HL-60/S4 (cell line): Measurements from ENCODE around the gene KAT14.
"Not testable (repeated sequence)": the region's sequence is repeated elsewhere in the genome, so short reads cannot be mapped to it uniquely, and the experiment has no call there.

Experiments used
- in situ Hi-C: fragments of 300-500 bp; cut with MboI; formaldehyde crosslinking; loops from 2 replicates; pipeline ENCODE4 v1.14.3; 2022; ENCODE audit warnings: low sequenced_read_pairs

KAT14 gene

DNA sequence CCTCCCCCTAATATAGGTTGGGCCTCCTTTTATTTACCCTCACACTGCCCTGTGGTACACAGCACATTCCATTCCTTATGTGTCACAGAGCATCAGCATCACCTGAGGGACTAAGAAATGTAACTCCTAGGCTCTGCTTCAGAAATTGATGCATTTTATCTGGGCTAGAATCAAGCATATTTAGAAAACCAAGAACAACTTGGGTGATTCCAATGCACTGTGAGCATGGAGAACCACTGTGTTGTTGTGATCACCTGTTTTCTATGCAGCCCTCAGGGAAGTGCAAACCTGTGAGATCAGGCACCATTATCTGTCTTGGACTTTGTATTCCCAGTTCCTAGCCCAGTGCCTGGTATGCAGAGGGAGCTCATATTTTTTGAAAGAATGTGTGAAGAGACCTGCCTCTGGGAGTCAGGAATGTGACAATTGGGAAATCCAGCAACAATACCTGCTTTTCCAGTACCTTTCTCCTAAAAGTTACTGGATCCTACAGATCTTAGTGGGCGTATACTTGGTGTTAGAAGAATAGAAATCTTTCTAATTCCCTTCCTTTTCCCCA is 7.0 kb downstream of the KAT14 start:
- in situ Hi-C loops = no loop called here

DNA sequence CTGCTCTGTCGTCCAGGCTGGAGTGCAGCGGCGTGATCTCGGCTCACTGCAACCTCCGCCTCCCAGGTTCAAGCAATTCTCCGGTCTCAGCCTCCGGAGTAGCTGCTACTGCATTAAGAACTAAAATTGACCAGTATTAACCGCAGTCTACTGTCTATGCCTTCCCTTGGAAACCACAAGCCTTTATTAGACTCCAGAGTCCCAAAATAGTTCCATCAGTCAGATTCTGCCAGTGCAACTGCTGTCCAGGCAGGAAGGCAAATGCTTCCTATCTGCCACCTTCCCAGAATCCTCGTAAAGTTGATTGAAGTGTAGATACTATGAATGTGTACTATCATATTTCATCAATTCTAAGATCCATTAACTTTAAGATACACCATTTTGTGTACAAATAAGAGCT is 16.7 kb downstream of the KAT14 start:
- in situ Hi-C loops = no loop called here

DNA sequence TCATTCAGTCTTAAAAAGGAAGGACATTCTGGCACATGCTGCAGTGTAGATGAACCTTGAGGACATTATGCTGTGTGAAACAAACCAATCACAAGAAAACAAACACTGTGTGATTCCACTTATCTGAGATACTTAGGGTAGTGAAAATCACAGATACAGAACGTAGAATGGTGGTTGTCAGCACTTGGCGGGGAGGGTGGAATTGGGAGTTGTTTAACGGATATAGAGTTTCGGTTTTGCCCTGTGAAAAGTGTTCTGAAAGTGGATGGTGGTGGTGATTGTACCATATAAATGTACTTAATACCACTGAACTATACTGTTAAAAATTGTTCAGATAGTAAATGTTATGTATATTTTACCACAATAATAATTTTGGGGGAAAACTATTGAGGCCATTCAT is 18.4 kb downstream of the KAT14 start:
- in situ Hi-C loops = no loop called here

DNA sequence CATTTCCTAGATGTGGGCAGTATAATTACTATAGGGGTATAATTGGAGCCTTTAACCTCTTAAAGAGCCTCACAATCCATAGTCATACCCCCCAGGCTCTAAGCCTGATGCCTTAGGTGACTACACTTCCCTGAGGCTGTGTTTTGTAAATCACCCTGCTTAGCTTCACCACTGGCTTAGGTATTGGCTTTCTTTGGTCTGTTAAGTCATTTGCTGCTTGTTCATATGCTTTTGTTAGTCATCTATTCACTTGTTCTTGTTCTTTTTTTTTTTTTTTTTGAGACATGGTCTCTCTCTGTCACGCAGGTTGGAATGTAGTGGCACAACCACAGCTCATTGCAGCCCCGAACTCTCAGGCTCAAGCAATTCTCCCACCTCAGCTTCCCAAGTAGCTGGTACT is 26.7 kb downstream of the KAT14 start:
- in situ Hi-C loops = no loop called here

DNA sequence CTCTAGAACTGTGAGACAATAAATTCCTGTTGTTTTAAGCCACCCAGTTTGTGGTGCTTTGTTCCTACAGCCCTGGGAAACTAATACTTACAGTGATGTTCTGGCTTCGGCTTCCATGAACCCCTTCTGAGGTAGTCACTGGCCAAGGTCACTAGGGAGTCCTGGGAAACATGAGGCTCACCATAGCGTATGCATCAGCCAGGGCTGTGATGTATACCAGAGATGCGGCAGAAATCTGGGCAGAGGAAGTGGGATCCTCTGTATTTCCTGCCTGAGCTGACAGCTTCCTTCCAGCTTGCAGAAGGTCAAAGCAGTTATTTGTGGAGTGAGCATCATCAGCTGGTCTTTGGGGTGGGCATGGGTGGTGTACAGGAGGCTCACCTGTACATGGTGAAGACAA is 27.9 kb downstream of the KAT14 start:
- in situ Hi-C loops = no loop called here

DNA sequence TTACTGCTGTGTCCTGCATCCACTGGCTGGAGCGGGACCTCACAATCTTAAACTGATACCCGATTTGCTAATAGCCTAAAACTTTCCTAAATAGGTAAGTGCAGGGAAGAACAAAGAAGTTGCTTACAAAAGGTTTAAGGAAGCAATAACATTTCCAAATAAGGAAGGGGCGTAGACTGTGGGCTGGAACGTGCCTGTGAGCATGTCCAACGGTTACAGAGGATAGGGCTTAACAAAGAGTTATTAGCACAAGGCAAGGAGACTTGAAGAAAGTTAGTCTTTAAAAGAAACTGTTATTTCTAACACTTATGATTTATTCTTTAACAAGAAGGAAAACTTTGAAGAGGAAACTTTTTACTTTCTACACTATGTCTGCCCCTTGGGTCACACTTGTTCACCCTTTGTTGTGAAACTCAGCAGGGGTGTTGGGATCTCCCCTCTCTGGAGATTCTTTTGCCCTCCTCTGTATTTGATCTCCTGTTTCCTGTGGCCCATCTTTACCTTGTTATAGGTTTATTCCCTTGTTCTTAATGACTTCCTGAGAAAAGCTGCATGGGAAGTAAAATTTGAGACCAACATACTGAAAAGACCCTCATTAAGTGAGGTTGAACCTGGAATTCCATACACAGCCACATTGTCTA is 28.7 kb downstream of the KAT14 start:
- in situ Hi-C loops = no loop called here

DNA sequence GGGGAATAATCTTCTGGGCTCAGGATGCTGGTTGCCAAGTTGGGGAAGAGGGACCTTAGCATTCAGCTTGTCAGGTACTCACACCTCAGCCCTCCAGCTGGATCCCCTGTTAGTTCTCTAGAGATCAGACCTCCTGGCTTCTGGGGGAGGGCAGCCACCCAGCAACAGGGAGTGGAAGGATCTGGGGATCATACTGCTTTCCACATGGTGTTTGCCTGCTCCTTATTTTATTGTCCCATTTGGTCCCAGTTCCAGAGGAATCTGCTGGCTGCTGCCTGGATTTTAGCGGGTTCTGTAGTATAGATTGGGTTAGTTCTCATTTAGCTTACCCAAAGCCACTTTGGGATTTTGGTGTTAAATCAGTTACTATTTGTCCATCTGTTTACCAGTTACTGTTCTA is 29.3 kb downstream of the KAT14 start:
- in situ Hi-C loops = no loop called here

DNA sequence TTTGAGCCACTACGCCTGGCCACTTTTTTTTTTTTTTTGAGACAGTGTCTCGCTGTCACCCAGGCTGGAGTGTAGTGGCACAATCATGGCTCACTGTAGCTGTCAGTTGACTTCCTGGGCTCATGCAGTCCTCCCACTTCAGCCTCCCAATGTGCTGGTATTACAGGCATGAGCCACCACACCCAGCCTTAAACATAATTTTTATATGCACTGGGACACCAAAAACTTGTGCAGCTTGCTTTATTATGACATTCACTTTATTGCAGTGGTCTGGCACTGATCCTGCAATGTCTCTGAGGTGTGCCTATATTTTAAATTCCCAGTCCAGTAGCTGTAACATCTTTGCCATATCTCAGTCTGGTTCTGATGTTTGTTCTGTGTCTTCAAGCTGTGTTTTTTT is 34.7 kb downstream of the KAT14 start:
- in situ Hi-C loops = no loop called here

DNA sequence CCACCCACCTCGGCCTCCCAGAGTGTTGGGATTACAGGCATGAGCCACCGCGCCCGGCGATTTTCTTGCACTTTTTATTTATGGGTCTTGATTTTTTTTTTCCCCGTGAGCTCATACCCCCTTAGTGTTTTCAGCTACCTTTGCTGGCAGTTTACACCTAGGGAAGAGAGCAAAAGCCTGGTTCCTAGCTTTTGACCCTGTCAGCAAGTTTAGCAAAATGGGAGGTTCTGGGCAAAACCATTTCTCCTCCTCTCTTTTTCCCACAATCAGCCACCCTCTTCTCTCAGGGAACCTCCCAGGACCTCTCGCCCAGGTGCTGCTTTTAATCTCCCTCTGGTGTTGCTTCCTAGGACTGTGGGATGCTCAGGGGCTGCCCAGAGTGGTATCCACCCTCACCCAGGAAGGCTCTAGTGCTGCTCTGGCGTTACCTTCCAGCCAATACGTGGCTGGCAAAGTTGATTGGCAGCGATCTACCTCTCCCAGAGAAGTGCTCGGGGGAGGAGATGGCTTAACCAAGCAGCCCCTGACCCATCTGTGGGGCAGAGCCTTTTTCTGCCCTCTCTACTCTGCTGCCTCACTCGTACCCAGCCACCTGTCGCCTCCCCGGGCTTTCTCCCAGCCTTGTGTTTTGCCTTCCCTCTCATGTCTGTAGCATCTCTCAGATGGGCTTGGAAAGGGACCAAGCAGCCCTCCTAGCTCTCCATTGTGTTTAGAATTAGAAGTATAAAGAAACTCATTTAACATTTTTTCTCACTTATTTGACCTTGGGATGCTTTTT is 37.4 kb downstream of the KAT14 start:
- in situ Hi-C loops = no loop called here

DNA sequence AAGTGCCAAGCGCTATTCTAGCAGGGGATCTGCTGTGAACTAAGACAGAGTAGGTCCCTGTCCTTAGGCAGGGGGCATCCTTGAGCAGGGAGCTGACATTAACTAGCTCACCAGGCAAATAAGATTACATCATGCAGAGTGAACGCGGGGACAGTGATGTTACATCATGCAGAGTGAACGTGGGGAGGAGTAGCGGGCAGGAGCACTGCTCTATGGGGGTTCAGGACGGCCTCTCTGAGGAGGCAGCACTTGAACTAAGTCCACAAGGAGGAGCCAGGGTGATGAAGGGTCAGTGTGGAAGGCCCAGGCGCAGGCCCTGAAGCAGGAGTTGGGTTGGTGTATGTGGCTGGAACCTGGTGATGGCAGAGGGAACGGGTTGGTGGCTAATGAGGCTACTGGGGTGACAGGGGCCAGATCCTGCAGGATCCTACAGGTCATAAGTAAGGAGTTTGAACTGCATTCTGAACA is 38.7 kb downstream of the KAT14 start:
- in situ Hi-C loops = no loop called here

DNA sequence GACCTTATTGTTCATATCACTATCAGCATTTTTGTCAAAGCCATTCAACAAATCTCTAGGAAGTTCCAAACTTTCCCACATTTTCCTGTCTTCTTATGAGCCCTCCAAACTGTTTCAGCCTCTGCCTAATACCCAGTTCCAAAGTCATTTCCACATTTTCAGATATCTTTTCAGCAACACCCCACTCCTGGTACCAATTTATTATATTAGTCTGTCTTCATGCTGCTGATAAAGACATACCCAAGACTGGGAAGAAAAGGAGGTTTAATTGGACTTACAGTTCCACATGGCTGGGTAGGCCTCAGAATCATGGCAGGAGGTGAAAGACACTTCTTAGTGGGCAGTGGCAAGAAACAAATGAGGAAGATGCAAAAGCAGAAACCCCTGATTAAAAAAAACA is 42.7 kb downstream of the KAT14 start:
- in situ Hi-C loops = not testable (repeated sequence)

DNA sequence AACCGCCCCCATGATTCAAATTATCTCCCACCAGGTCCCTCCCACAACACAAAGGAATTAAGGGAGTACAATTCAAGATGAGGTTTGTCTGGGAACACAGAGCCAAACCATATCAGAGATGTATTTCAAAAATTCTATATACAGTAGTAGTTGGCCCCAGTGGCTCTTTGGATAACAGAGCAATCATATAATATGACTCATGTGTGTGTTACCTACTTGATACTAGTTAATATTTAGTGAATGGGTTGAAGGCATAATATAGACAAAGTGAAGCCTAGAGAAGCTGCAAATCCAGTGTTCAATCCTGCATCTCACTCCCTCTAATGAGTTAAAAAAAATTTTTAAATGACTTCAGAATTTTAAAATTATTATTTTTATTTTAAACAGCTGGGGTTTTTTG is 43.2 kb downstream of the KAT14 start:
- in situ Hi-C loops = no loop called here

DNA sequence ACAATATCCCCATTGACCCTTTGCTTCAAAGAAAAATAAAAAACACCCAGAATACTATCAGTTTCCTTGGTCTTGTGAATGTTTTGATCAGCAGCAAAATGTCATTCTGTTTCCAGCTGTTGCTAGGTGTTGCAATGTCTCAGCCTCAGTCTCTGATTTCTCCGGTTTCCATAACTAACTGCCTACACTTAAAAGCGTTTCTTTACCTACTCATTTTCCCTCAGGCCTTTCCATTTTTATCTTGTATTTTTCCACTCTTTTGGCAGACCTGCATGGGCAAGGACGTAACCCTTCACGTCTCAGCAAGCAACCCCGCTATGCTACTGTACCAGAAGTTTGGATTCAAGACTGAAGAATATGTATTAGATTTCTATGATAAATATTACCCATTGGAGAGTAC is 49.4 kb downstream of the KAT14 start:
- in situ Hi-C loops = no loop called here

DNA sequence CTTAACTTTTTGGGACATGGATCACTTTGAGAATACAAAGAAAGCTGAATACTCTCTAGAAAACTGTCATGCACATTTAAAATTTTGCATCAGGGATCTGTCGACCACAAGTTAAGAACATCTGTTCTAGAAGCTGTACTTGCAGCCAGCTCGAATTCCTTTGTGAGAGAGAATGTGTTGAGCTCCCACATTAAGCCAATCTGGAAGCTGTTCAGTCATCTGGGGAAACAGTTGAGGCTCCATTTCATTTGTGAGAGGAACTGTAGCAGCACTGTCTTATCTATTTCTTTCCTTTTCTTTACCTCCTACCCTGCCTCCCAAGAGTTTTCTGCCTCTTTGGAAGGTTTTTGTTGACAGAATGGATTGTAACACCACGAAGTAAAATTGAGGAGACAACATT is 50.8 kb downstream of the KAT14 start:
- in situ Hi-C loops = no loop called here

DNA sequence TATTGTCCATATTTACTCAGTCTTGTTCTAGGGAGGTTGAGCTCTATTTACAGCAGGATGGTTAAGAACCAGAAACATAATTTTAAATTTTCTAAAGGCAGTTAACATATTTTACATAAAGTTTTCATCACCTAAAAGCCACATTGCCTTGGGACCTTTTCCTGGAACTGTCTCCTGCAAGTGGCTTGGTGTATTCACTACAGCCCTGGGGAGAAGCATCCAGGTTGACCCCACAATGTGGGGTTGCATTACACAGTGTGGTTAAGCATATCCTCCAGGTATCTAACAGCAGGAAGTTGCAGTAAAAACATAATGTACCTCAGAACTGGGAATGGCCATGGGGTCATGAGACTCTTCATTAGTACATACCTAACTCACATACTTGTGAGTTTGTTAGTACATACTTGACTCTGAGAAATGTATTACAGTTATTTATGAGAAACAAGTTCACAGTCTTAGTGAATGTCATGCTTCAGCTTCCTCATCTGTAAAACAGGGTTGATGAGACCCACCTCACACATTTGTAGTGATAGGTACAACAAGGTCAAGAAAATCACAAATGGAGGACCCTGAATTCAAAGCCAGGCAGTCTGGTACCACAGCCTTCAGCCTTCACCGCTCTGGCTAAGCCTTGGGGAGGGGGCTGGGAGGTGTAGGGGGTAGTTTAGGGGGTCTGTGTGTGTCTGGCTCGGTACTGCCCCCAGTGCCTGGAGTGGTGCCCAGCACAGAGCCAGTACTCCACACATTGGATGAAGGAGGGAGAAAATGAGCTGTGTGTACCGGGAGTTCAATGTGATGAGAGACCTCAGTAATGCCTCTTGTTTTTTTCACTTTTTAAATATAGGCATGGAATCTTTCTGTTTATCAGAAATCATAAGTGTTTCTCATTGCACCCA is 52.9 kb downstream of the KAT14 start:
- in situ Hi-C loops = no loop called here

DNA sequence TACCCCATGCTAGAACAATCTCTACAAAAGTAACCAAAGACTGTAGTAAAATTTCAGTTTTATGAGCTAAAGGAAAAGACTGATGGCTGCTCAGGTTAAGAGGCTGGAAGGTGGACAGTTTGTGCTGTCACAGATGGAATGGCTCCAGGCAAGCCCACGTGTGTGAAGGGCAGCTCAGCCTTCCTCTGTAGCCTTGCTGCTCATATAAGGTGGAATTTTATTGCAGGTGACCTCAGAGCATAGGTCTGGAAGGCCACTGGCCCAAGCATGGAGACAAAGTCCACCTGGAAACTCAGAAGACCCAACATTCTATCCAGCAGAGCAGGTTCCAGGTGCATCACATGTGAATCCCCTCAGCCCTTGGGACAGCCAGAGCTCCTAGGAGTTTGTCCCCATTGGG is 53.6 kb downstream of the KAT14 start:
- in situ Hi-C loops = no loop called here

DNA sequence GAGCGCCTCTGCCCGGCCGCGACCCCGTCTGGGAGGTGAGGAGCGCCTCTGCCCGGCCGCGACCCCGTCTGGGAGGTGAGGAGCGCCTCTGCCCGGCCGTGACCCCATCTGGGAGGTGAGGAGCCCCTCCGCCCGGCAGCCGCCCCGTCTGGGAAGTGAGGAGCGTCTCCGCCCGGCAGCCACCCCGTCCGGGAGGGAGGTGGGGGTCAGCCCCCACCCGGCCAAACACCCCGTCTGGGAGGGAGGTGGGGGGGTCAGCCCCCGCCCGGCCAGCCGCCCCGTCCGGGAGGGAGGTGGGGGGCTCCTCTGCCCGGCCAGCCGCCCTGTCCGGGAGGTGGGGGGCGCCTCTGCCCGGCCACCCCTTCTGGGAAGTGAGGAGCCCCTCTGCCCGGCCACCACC is 56.8 kb downstream of the KAT14 start:
- in situ Hi-C loops = not testable (repeated sequence)

DNA sequence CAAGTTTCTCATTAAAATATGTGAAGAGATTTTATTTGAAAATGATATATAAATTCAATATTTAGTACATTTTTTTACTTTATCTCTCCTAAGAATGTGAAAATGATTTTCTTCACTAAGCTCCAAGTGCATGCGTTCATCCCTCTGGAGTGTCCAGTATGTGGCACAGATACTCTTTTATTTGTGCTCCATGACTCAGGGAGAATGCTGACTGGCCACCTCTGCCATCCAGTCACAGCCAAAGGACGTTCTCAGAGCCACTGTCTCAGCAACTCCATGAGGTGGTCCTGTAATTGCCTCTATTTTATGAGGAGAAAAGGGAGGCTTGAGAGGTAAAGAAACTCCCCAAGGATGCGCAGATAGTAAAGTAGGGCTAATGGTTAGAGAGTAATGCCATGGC is 58.3 kb downstream of the KAT14 start:
- in situ Hi-C loops = no loop called here

DNA sequence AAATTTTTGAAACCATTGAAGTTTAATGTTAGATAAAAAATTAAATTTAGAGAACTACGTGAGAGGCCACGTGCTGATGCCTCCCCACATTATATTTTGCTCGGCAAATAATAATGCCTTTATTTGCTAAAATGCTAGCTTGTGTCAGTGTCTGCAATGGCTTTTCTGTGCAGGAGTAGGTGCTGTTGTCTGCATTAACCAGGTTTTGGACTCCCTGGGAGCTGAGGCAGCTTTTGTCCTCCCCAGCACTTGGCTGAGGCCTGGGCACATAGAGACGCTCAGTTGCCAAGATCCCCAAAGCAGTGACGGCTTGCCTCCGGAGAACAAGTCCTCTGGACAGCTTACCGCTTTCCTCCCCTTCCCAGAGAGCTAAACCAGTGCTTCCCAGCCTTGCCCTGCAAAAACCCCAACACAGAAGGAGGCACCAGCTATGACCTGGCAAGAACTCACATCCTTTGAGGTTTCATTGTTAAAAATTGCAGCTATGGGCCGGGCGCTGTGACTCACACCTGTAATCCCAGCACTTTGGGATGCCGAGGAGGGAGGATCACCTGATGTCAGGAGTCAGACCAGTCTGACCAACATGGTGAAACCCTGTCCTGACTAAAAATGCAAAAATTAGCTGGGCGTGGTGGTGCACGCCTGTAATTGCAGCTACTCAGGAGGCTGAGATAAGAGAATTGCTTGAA is 59.9 kb downstream of the KAT14 start:
- in situ Hi-C loops = no loop called here

DNA sequence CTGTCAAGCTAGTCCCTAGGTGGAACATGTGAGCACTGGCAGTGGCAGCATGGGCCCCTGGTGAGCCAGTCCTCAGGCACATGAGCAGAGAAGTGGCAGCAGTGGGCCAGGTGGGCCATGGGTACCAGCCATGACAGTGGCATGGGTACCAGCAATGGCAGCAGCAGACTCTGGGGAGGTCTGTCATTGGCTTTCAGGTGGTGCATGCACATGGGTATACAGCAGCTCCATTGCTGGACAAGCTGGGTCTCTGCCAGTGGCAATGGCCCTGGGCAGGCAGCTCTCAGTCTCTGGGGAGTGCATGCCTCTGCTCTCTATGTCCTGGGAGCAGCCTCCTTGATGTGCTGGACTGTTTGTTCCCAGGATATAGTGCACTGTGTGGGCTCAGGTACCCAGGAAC is 65.3 kb downstream of the KAT14 start:
- in situ Hi-C loops = no loop called here

DNA sequence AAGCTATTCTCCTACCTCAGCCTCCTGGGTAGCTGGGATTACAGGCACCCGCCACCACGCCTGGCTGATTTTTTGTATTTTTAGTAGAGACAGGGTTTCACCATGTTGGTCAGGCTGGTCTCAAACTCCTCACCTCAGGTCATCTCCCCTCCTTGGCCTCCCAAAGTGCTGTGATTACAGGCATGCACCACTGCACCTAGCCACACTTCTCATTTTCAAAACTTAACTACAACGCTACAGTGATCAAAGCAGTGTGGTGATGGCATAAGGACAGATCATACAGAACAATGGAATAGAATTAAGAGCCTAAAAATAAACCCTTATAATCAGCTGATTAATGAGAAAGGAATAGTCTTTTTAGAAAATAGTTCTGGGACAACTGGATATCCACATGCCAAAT is 66.0 kb downstream of the KAT14 start:
- in situ Hi-C loops = not testable (repeated sequence)
